GM23338 (cell line): Measurements from ENCODE around the gene NDOR1. TPM values are rescaled to one million over a fixed set of nuclear protein-coding genes. Genes with fewer than 3 reads are reported as not detected.

Experiments
- ATAC-seq: fragments of 200-7000 bp; cut with Tn5 transposase; 3 replicates; pipeline ENCODE4 v1.9.1; 2020
- DNase-seq: peaks from one replicate; pipeline ENCODE4 v3.0.0-alpha.2; 2015; ENCODE audit warnings: low spot score
- H2AFZ ChIP-seq: fragments of 200-600 bp; sonication (generic); 2 replicates; pipeline ENCODE4 v1.8.0; 2016; ENCODE audit warnings: antibody characterized with exemption, mild to moderate bottlenecking, moderate library complexity
- H3F3A ChIP-seq: fragments of 200-600 bp; sonication (generic); replicated peaks from 2 replicates; pipeline ENCODE4 v1.8.0; 2017; ENCODE audit warnings: antibody characterized with exemption, mixed run types, low read depth
- H3K27ac ChIP-seq: fragments of 200-600 bp; sonication (generic); 2 replicates; pipeline ENCODE4 v1.6.1; 2016; ENCODE audit warnings: low read depth
- H3K27me3 ChIP-seq: fragments of 200-600 bp; sonication (generic); 2 replicates; pipeline ENCODE4 v1.8.0; 2016; ENCODE audit warnings: mild to moderate bottlenecking, mixed run types, moderate library complexity; ENCODE audit not compliant: insufficient read depth
- H3K36me3 ChIP-seq: fragments of 200-600 bp; sonication (generic); 2 replicates; pipeline ENCODE4 v1.8.0; 2016; ENCODE audit warnings: mild to moderate bottlenecking; ENCODE audit not compliant: insufficient read depth
- H3K4me1 ChIP-seq: fragments of 200-600 bp; sonication (generic); 2 replicates; pipeline ENCODE4 v1.8.0; 2016; ENCODE audit warnings: mild to moderate bottlenecking, moderate library complexity; ENCODE audit not compliant: insufficient read depth
- H3K4me2 ChIP-seq: fragments of 200-600 bp; sonication (generic); 2 replicates; pipeline ENCODE4 v1.7.1; 2017; ENCODE audit warnings: mixed run types
- H3K4me3 ChIP-seq: fragments of 200-600 bp; sonication (generic); 2 replicates; pipeline ENCODE4 v1.6.1; 2016; ENCODE audit warnings: mixed run types
- H3K79me2 ChIP-seq: fragments of 200-600 bp; sonication (generic); replicated peaks from 2 replicates; pipeline ENCODE4 v1.8.0; 2017; ENCODE audit warnings: mild to moderate bottlenecking; ENCODE audit not compliant: insufficient read depth
- H3K9me2 ChIP-seq: fragments of 200-600 bp; sonication (generic); 2 replicates; pipeline ENCODE4 v1.8.0; 2017; ENCODE audit not compliant: insufficient read depth
- H4K20me1 ChIP-seq: fragments of 200-600 bp; sonication (generic); replicated peaks from 2 replicates; pipeline ENCODE4 v1.8.0; 2017; ENCODE audit warnings: mild to moderate bottlenecking; ENCODE audit not compliant: insufficient read depth
- H3K27ac Mint-ChIP-seq: 2 replicates; pipeline ENCODE4 v1.8.0; 2020; ENCODE audit warnings: inconsistent platforms, mild to moderate bottlenecking, moderate library complexity, mixed read lengths
- H3K27me3 Mint-ChIP-seq: 3 replicates; pipeline ENCODE4 v1.8.0; 2022; ENCODE audit warnings: low read depth, mild to moderate bottlenecking, moderate library complexity, mixed read lengths, inconsistent platforms; ENCODE audit not compliant: insufficient read depth, poor library complexity
- H3K36me3 Mint-ChIP-seq: 3 replicates; pipeline ENCODE4 v1.8.0; 2021; ENCODE audit warnings: low read depth, mild to moderate bottlenecking, inconsistent platforms, moderate library complexity, mixed read lengths
- H3K4me1 Mint-ChIP-seq: 3 replicates; pipeline ENCODE4 v1.8.0; 2020; ENCODE audit warnings: mild to moderate bottlenecking, inconsistent platforms, mixed read lengths
- H3K4me3 Mint-ChIP-seq: 3 replicates; pipeline ENCODE4 v1.8.0; 2021; ENCODE audit warnings: moderate library complexity, mild to moderate bottlenecking, inconsistent platforms, mixed read lengths
- H3K9me3 Mint-ChIP-seq: 3 replicates; pipeline ENCODE4 v1.8.0; 2020; ENCODE audit warnings: moderate library complexity, mild to moderate bottlenecking, inconsistent platforms, mixed read lengths
- CREB1 ChIP-seq: fragments of 250-450 bp; sonication (Bioruptor Pico); IDR thresholded peaks from 2 replicates; pipeline ENCODE4 v1.5.0; 2020; ENCODE audit warnings: low read depth, mild to moderate bottlenecking, moderate library complexity
- CTCF ChIP-seq, 2 experiments: fragments of 200-600 bp in 1 of 2; sonication (generic) in 1 of 2; conservative IDR thresholded peaks; 2 replicates each; pipeline versions ENCODE4 v1.5.1 to v1.6.1; 2016 to 2017; ENCODE audit warnings: antibody characterized with exemption in 2 of 2, low read depth in 2 of 2, mild to moderate bottlenecking in 2 of 2, moderate library complexity in 1 of 2
- ETS1 ChIP-seq: IDR thresholded peaks from 2 replicates; pipeline ENCODE4 v1.6.1; 2016; ENCODE audit warnings: antibody characterized with exemption
- EZH2 ChIP-seq: fragments of 200-600 bp; sonication (generic); IDR thresholded peaks from one replicate; pipeline ENCODE4 v1.8.0; 2017; ENCODE audit warnings: antibody characterized with exemption, mild to moderate bottlenecking, low read depth; ENCODE audit not compliant: unreplicated experiment
- EZH2phosphoT487 ChIP-seq: fragments of 200-600 bp; sonication (generic); IDR thresholded peaks from one replicate; pipeline ENCODE4 v1.8.1; 2018; ENCODE audit warnings: antibody characterized with exemption; ENCODE audit not compliant: unreplicated experiment
- JUNB ChIP-seq: IDR thresholded peaks from one replicate; pipeline ENCODE4 v1.6.1; 2016; ENCODE audit warnings: antibody characterized with exemption; ENCODE audit not compliant: unreplicated experiment
- NANOG ChIP-seq: IDR thresholded peaks from 2 replicates; pipeline ENCODE4 v1.6.1; 2016; ENCODE audit warnings: antibody characterized with exemption, borderline replicate concordance
- POLR2AphosphoS5 ChIP-seq: IDR thresholded peaks from 2 replicates; pipeline ENCODE4 v1.6.1; 2016; ENCODE audit warnings: antibody characterized with exemption, low read depth
- REST ChIP-seq: IDR thresholded peaks from one replicate; pipeline ENCODE4 v1.6.1; 2018; ENCODE audit warnings: antibody characterized with exemption; ENCODE audit not compliant: unreplicated experiment
- STAT1 ChIP-seq: IDR thresholded peaks from one replicate; pipeline ENCODE4 v1.6.1; 2016; ENCODE audit warnings: antibody characterized with exemption; ENCODE audit not compliant: unreplicated experiment
- ZNF114 ChIP-seq: fragments of 250-450 bp; sonication (Bioruptor Pico); IDR thresholded peaks from 2 replicates; pipeline ENCODE4 v1.5.0; 2020; ENCODE audit warnings: mild to moderate bottlenecking, moderate library complexity
- ZNF331 ChIP-seq: fragments of 250-450 bp; sonication (Bioruptor Pico); IDR thresholded peaks from 2 replicates; pipeline ENCODE4 v1.5.0; 2020; ENCODE audit warnings: low read depth, mild to moderate bottlenecking, moderate library complexity
- ZNF462 ChIP-seq: fragments of 250-450 bp; sonication (Bioruptor Pico); IDR thresholded peaks from 2 replicates; pipeline ENCODE4 v1.5.0; 2020; ENCODE audit warnings: mild to moderate bottlenecking, moderate library complexity
- polyA plus RNA-seq: library from polyadenylated mRNA; unstranded; fragments of >200 nt; fragmentation: Nextera tagmentation; extraction: Ambion mirVana; gene quantifications from 2 replicates; pipeline ENCODE4 v1.2.1, GENCODE V29; 2016
- total RNA-seq: library from RNA; depleted of rRNA; stranded (reverse); fragments of >200 nt; shearing (Covaris generic); gene quantifications from 2 replicates; pipeline ENCODE4 v1.2.3, GENCODE V29; 2014

Gene NDOR1
- total and polyA plus RNA-seq, 2 experiments from 2014 or later, result 19.4 to 38.1 TPM

GRCh38 chr9:137256856-137257255, 51.4 kb downstream of the NDOR1 start:
- no peaks in the 10 kb centered on the region; the same call in 2 of the 3 replicates for H3K9me3 Mint-ChIP-seq
- Histone ChIP-seq H3K27ac (no peak overlapping the region), H3K36me3 (peaks cover 9% of the 10 kb centered on the region), H3F3A (peaks cover 16% of the 10 kb centered on the region), H3K4me1 (peaks cover 13% of the 10 kb centered on the region; the same call in 1 of the 2 replicates), H3K4me2 (peak overlapping the region; percentile 94; the same call in 1 of the 2 replicates), H2AFZ (no peak overlapping the region), H3K4me3 (peak overlapping the region; percentile 96; the same call in 1 of the 2 replicates), H3K27me3 (peaks cover 4% of the 10 kb centered on the region; the same call in 1 of the 2 replicates), H3K79me2 (peaks cover 24% of the 10 kb centered on the region), H4K20me1 (no peaks in the 10 kb centered on the region; the same call in 1 of the 2 replicates), H3K9me2 (no peaks in the 10 kb centered on the region)
- DNase-seq (no peak), ATAC-seq (no peak)
- peaks cover 20% of the 10 kb centered on the region for H3K27me3 Mint-ChIP-seq
- peak overlapping the region; percentile 89 for H3K4me3 Mint-ChIP-seq
- no peak for TF ChIP-seq ETS1
- TF ChIP-seq CTCF (conservative IDR thresholded peaks at IDR 0.05; ENCODE audit: low read depth in 2 of 2), result no peak
- TF ChIP-seq ZNF331 (CRISPR knock-in tag), result no peak
- TF ChIP-seq JUNB, result no peak
- no peak for TF ChIP-seq STAT1
- no peak for TF ChIP-seq POLR2AphosphoS5
- no peak for TF ChIP-seq ZNF114
- TF ChIP-seq CREB1 (CRISPR knock-in tag), result no peak
- TF ChIP-seq EZH2, result no peak
- TF ChIP-seq NANOG, result no peak
- TF ChIP-seq EZH2phosphoT487, result no peak
- TF ChIP-seq ZNF462 (CRISPR knock-in tag), result no peak
- TF ChIP-seq REST, result no peak
- H3K4me1 Mint-ChIP-seq, result peaks cover 9% of the 10 kb centered on the region
- H3K36me3 Mint-ChIP-seq, result peaks cover 19% of the 10 kb centered on the region
- no peak overlapping the region for H3K27ac Mint-ChIP-seq
